ENCODE data around the gene PPIG. TPM values are rescaled to one million over a fixed set of nuclear protein-coding genes. Genes with fewer than 3 reads are reported as not detected.
A peak's percentile ranks its signal among the peaks of the same experiment; 100 is the strongest.

The PPIG gene
- total RNA-seq, 4 donors from 2014 or later: 19.6 to 51.2 (median 28.8) TPM

GRCh38 chr2:169664978-169665930 lies 81.1 kb downstream of the PPIG start:
- TF ChIP-seq, protein P1, sequence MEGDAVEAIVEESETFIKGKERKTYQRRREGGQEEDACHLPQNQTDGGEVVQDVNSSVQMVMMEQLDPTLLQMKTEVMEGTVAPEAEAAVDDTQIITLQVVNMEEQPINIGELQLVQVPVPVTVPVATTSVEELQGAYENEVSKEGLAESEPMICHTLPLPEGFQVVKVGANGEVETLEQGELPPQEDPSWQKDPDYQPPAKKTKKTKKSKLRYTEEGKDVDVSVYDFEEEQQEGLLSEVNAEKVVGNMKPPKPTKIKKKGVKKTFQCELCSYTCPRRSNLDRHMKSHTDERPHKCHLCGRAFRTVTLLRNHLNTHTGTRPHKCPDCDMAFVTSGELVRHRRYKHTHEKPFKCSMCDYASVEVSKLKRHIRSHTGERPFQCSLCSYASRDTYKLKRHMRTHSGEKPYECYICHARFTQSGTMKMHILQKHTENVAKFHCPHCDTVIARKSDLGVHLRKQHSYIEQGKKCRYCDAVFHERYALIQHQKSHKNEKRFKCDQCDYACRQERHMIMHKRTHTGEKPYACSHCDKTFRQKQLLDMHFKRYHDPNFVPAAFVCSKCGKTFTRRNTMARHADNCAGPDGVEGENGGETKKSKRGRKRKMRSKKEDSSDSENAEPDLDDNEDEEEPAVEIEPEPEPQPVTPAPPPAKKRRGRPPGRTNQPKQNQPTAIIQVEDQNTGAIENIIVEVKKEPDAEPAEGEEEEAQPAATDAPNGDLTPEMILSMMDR (IDR thresholded peaks at IDR 0.05): no peak
- no peak for TF ChIP-seq POLR2A (IDR thresholded peaks at IDR 0.05)
- no peak overlapping the region for H3K4me3 ChIP-seq
- no peaks in the 10 kb centered on the region for H3K4me1 ChIP-seq

DNA sequence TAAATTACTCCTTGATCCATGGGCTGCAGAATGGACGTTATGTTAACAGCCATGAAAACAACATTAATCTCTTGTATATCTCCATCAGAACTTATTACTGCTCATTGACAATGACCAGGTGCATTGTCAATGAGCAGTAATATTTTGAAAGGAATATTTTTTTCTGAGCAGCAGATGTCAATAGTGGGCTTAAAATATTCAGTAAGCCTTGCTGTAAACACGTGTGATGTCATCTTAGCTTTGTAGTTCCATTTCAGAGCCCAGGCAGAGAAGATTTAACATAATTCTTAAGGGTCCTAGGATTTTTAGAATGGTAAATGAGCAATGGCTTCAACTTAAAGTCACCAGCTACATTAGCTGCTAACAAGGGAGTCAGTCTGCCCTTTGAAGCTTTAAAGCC lies 83.4 kb downstream of the PPIG start:
- no peak for TF ChIP-seq POLR2A (IDR thresholded peaks at IDR 0.05)
- TF ChIP-seq, protein P1 (IDR thresholded peaks at IDR 0.05): peak in 3 of 6 experiments; percentile 4 to 24 (median 19)
- no peaks in the 10 kb centered on the region for H3K27me3 ChIP-seq
- H3K36me3 ChIP-seq: no peaks in the 10 kb centered on the region
- no peaks in the 10 kb centered on the region for H3K9me3 ChIP-seq
- no peak overlapping the region for H3K4me3 ChIP-seq
- no peak overlapping the region for H3K27ac ChIP-seq
- DNase-seq: no peak
- H3K4me1 ChIP-seq: no peaks in the 10 kb centered on the region

More at GRCh38 chr2:169664978-169665930, 81.1 kb downstream of the PPIG start:
- H3K36me3 ChIP-seq: no peaks in the 10 kb centered on the region
- H3K9me3 ChIP-seq: no peaks in the 10 kb centered on the region
- no peak for DNase-seq
- no peaks in the 10 kb centered on the region for H3K27me3 ChIP-seq
- no peak overlapping the region for H3K27ac ChIP-seq

DNA sequence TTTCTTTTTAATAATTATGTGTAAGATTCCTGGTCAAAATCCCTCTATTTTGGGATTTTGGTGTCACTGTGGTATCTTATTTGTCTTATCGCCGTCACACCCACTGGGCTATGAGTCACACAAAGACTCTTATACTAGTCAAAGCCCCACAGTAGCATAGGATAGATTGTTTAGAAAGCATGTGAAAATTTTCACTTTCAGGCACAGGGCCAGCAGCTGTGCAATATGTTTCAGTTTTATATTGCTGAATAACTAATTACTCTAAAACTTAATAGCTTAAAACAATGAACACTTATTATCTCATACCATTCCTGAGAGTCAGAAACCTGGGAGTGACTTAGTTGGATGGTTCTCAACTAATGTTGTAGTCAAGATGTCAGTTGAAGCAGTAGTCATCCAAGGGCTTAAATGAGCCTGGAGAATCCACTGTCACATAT lies 86.1 kb downstream of the PPIG start:
- H3K4me3 ChIP-seq: no peak overlapping the region
- H3K27ac ChIP-seq: no peak overlapping the region
- no peaks in the 10 kb centered on the region for H3K27me3 ChIP-seq
- TF ChIP-seq, protein P1 (IDR thresholded peaks at IDR 0.05): no peak
- TF ChIP-seq POLR2A (IDR thresholded peaks at IDR 0.05): no peak
- no peaks in the 10 kb centered on the region for H3K9me3 ChIP-seq
- no peaks in the 10 kb centered on the region for H3K36me3 ChIP-seq
- H3K4me1 ChIP-seq: no peaks in the 10 kb centered on the region
- no peak for DNase-seq

GRCh38 chr2:169670937-169671336 lies 86.8 kb downstream of the PPIG start:
- H3K9me3 ChIP-seq: no peaks in the 10 kb centered on the region
- H3K4me3 ChIP-seq: no peak overlapping the region
- H3K27me3 ChIP-seq: no peaks in the 10 kb centered on the region
- H3K36me3 ChIP-seq: no peaks in the 10 kb centered on the region
- no peak overlapping the region for H3K27ac ChIP-seq
- H3K4me1 ChIP-seq: no peaks in the 10 kb centered on the region
- TF ChIP-seq, protein P1 (IDR thresholded peaks at IDR 0.05): no peak
- no peak for TF ChIP-seq POLR2A (IDR thresholded peaks at IDR 0.05)
- no peak for DNase-seq

- TF ChIP-seq POLR2A (IDR thresholded peaks at IDR 0.05): no peak
- TF ChIP-seq, protein P1 (IDR thresholded peaks at IDR 0.05): no peak
These were observed 88.3 kb downstream of the PPIG start for GRCh38 chr2:169672406-169672805.

More at GRCh38 chr2:169672406-169672805, 88.3 kb downstream of the PPIG start:
- Histone ChIP-seq H3K4me3 (no peak overlapping the region), H3K9me3 (no peaks in the 10 kb centered on the region), H3K4me1 (no peaks in the 10 kb centered on the region), H3K27me3 (no peaks in the 10 kb centered on the region), H3K27ac (no peak overlapping the region), H3K36me3 (no peaks in the 10 kb centered on the region)
- DNase-seq: no peak

All from Peyer's patch (tissue), 4 donors.